HepG2 (cell line): ENCODE results near the gene NOM1. TPM values are rescaled to one million over a fixed set of nuclear protein-coding genes. Genes with fewer than 3 reads are reported as not detected.

ENCODE experiments used
- JUNB ChIP-seq: sonication (generic); formaldehyde crosslinking; IDR thresholded peaks from 2 replicates; pipeline ENCODE4 v1.8.0; 2022; ENCODE audit warnings: missing genetic modification reagents, mild to moderate bottlenecking, borderline replicate concordance
- KDM6A ChIP-seq: IDR thresholded peaks from 2 replicates; pipeline ENCODE4 v1.6.1; 2016; ENCODE audit warnings: low read depth
- KIAA2018 ChIP-seq: sonication (generic); formaldehyde crosslinking; IDR thresholded peaks from 2 replicates; pipeline ENCODE4 v1.5.0; 2020; ENCODE audit warnings: mild to moderate bottlenecking, missing genetic modification reagents, borderline replicate concordance
- MED8 ChIP-seq: sonication (generic); formaldehyde crosslinking; IDR thresholded peaks from 2 replicates; pipeline ENCODE4 v1.8.1; 2023; ENCODE audit warnings: mild to moderate bottlenecking, missing genetic modification reagents; ENCODE audit not compliant: insufficient replicate concordance
- NFKBIZ ChIP-seq: IDR thresholded peaks from 2 replicates; pipeline ENCODE4 v1.6.1; 2018; ENCODE audit warnings: missing genetic modification reagents, missing compliant biosample characterization
- NPAS2 ChIP-seq: sonication (generic); formaldehyde crosslinking; IDR thresholded peaks from 2 replicates; pipeline ENCODE4 v1.8.0; 2022; ENCODE audit warnings: mild to moderate bottlenecking, missing genetic modification reagents, borderline replicate concordance
- RARA ChIP-seq: IDR thresholded peaks from 2 replicates; pipeline ENCODE4 v1.6.1; 2016; ENCODE audit warnings: missing genetic modification reagents, missing compliant biosample characterization
- TFDP1 ChIP-seq: IDR thresholded peaks from 2 replicates; pipeline ENCODE4 v1.6.1; 2016; ENCODE audit warnings: missing compliant biosample characterization, missing genetic modification reagents, borderline replicate concordance
- TOPORS ChIP-seq: sonication (generic); formaldehyde crosslinking; IDR thresholded peaks from 2 replicates; pipeline ENCODE4 v1.8.0; 2023; ENCODE audit warnings: mild to moderate bottlenecking, missing genetic modification reagents
- ZBTB34 ChIP-seq: sonication (generic); formaldehyde crosslinking; IDR thresholded peaks from 2 replicates; pipeline ENCODE4 v1.8.0; 2022; ENCODE audit warnings: mild to moderate bottlenecking, missing genetic modification reagents
- ZFP36L1 ChIP-seq: sonication (generic); formaldehyde crosslinking; IDR thresholded peaks from 2 replicates; pipeline ENCODE4 v1.8.0; 2022; ENCODE audit warnings: mild to moderate bottlenecking, missing genetic modification reagents, moderate library complexity
- ZNF253 ChIP-seq: sonication (generic); formaldehyde crosslinking; IDR thresholded peaks from 2 replicates; pipeline ENCODE4 v1.8.0; 2022; ENCODE audit warnings: mild to moderate bottlenecking, missing genetic modification reagents, borderline replicate concordance
- ZNF282 ChIP-seq: fragments of 450-650 bp; IDR thresholded peaks from 2 replicates; pipeline ENCODE4 v1.6.1; 2018; ENCODE audit not compliant: partially characterized antibody
- ZNF44 ChIP-seq: sonication (generic); formaldehyde crosslinking; IDR thresholded peaks from 2 replicates; pipeline ENCODE4 v1.5.1; 2020; ENCODE audit warnings: mild to moderate bottlenecking, missing genetic modification reagents
- ZNF770 ChIP-seq: sonication (generic); formaldehyde crosslinking; IDR thresholded peaks from 2 replicates; pipeline ENCODE4 v1.5.0; 2020; ENCODE audit warnings: mild to moderate bottlenecking, missing genetic modification reagents
- ZNF772 ChIP-seq: sonication (generic); formaldehyde crosslinking; IDR thresholded peaks from 2 replicates; pipeline ENCODE4 v1.5.0; 2020; ENCODE audit warnings: mild to moderate bottlenecking, missing genetic modification reagents
- polyA plus RNA-seq, 8 experiments: library from polyadenylated mRNA; depleted of rRNA in 3 of 8; stranded (reverse) in 7 of 8; unstranded in 1 of 8; fragments of >200 nt; fragmentation: Illumina TruSeq in 4 of 8; extraction: Trizol in 4 of 8; gene quantifications; 2 replicates each; pipeline versions ENCODE4 v1.2.1 to v1.2.3, GENCODE V29; 2011 to 2016; ENCODE audit warnings: low read depth in 4 of 8, missing spikeins in 1 of 8, mixed read lengths in 1 of 8; ENCODE audit not compliant: insufficient read depth in 1 of 8
- total RNA-seq, 5 experiments: library from RNA; depleted of rRNA; stranded (reverse); fragments of >200 nt; fragmentation: Illumina TruSeq; extraction: Trizol; gene quantifications; 2 replicates each; pipeline ENCODE4 v1.2.3, GENCODE V29; 2016; ENCODE audit warnings: low read depth in 1 of 5

NOM1 gene
- total and polyA plus RNA-seq, 2 of the 13 experiments (the other 11 are each of a cell fraction or from before 2014, with no cell fraction given) = 14.2 to 26.2 TPM

- TF ChIP-seq KIAA2018 (CRISPR knock-in tag) (no peak), RARA (peak; percentile 94), ZNF253 (peak; percentile 18; the same call in 1 of the 2 replicates), NPAS2 (CRISPR knock-in tag) (no peak), ZBTB34 (CRISPR knock-in tag) (0 out of 2 replicates have a peak, but pooled peaks have one; percentile 40), NFKBIZ (CRISPR knock-in tag) (no peak), ZNF44 (CRISPR knock-in tag) (no peak), KDM6A (CRISPR knock-in tag) (peak; percentile 68; the same call in 1 of the 2 replicates), TOPORS (CRISPR knock-in tag) (no peak), ZFP36L1 (CRISPR knock-in tag) (no peak), ZNF282 (no peak), MED8 (CRISPR knock-in tag) (peak; percentile 24), TFDP1 (CRISPR knock-in tag) (peak; percentile 82; the same call in 1 of the 2 replicates), JUNB (CRISPR knock-in tag) (0 out of 2 replicates have a peak, but pooled peaks have one; percentile 38), ZNF770 (CRISPR knock-in tag) (peak; percentile 32; the same call in 1 of the 2 replicates), ZNF772 (CRISPR knock-in tag) (peak; percentile 74)
These were observed 39.1 kb downstream of the NOM1 start (continued) for GRCh38 chr7:156988343-156989185.
